ENCODE measurements around the gene SYNC. TPM values are rescaled to one million over a fixed set of nuclear protein-coding genes. Genes with fewer than 3 reads are reported as not detected.
"Not testable (repeated sequence)": the region's sequence is repeated elsewhere in the genome, so short reads cannot be mapped to it uniquely, and the experiment has no call there.

The SYNC gene
- polyA plus RNA-seq, 1 experiment = 65.1 TPM

GRCh38 chr1:32681509-32681908, 21.1 kb downstream of the SYNC start:
- TF ChIP-seq CTCF (IDR thresholded peaks at IDR 0.05; ENCODE audit: low read depth, low read length) = no peak
- ChIA-PET CTCF (no interaction called here), POLR2A (no interaction called here)
- Histone ChIP-seq H3K9me3 (ENCODE audit: control insufficient read depth, insufficient read depth, low read length) (no peaks in the 10 kb centered on the region), H3K4me3 (ENCODE audit: low read depth, low read length) (no peak overlapping the region), H3K27me3 (ENCODE audit: control insufficient read depth, insufficient read depth, low read length) (no peaks in the 10 kb centered on the region), H3K27ac (ENCODE audit: low read depth, low read length) (no peak overlapping the region)
- DNase-seq (ENCODE audit: low read depth, low spot score) = no peak

GRCh38 chr1:32680642-32681041, 21.9 kb downstream of the SYNC start:
- no peak overlapping the region for H3K27ac ChIP-seq (ENCODE audit: low read depth, low read length)
- H3K27me3 ChIP-seq (ENCODE audit: control insufficient read depth, insufficient read depth, low read length) = no peaks in the 10 kb centered on the region
- TF ChIP-seq CTCF (IDR thresholded peaks at IDR 0.05; ENCODE audit: low read depth, low read length) = no peak
- H3K9me3 ChIP-seq (ENCODE audit: control insufficient read depth, insufficient read depth, low read length) = no peaks in the 10 kb centered on the region
- CTCF ChIA-PET = no interaction called here
- H3K4me3 ChIP-seq (ENCODE audit: low read depth, low read length) = no peak overlapping the region
- DNase-seq (ENCODE audit: low read depth, low spot score) = no peak
- POLR2A ChIA-PET = no interaction called here

GRCh38 chr1:32679993-32680392, 22.6 kb downstream of the SYNC start:
- DNase-seq (ENCODE audit: low read depth, low spot score); H3K27me3 ChIP-seq (ENCODE audit: control insufficient read depth, insufficient read depth, low read length); POLR2A ChIA-PET; H3K4me3 ChIP-seq (ENCODE audit: low read depth, low read length); H3K9me3 ChIP-seq (ENCODE audit: control insufficient read depth, insufficient read depth, low read length); H3K27ac ChIP-seq (ENCODE audit: low read depth, low read length): not testable (repeated sequence)
- CTCF ChIA-PET = interaction anchor here (0.6 kb wide), 2 partner anchors 74 to 89 kb away, joined by 3 to 4 read pairs; no protein-coding TSS in a partner anchor

- no peak for TF ChIP-seq CTCF (IDR thresholded peaks at IDR 0.05; ENCODE audit: low read depth, low read length)
- POLR2A ChIA-PET = interaction anchor here (1.1 kb wide), 1 partner anchor 13 kb away, joined by 3 read pairs; no protein-coding TSS in a partner anchor
- CTCF ChIA-PET = interaction anchor here (0.5 to 0.7 kb wide), 2 partner anchors 90 to 462 kb away, joined by 3 to 5 read pairs; no protein-coding TSS in a partner anchor
- Histone ChIP-seq H3K27me3 (ENCODE audit: control insufficient read depth, insufficient read depth, low read length) (no peaks in the 10 kb centered on the region), H3K27ac (ENCODE audit: low read depth, low read length) (no peak overlapping the region), H3K4me3 (ENCODE audit: low read depth, low read length) (no peak overlapping the region), H3K9me3 (ENCODE audit: control insufficient read depth, insufficient read depth, low read length) (no peaks in the 10 kb centered on the region)
- DNase-seq (ENCODE audit: low read depth, low spot score) = no peak
These were observed 25.6 kb downstream of the SYNC start for GRCh38 chr1:32676945-32677344.

- H3K27ac ChIP-seq (ENCODE audit: low read depth, low read length); POLR2A ChIA-PET: not testable (repeated sequence)
These were observed 33.9 kb downstream of the SYNC start for GRCh38 chr1:32668716-32669115.

GRCh38 chr1:32666901-32667566, 35.5 kb downstream of the SYNC start:
- TF ChIP-seq CTCF (IDR thresholded peaks at IDR 0.05; ENCODE audit: low read depth, low read length) = no peak
- Histone ChIP-seq H3K27me3 (ENCODE audit: control insufficient read depth, insufficient read depth, low read length) (no peaks in the 10 kb centered on the region), H3K27ac (ENCODE audit: low read depth, low read length) (no peak overlapping the region), H3K9me3 (ENCODE audit: control insufficient read depth, insufficient read depth, low read length) (no peaks in the 10 kb centered on the region), H3K4me3 (ENCODE audit: low read depth, low read length) (no peak overlapping the region)
- ChIA-PET CTCF (no interaction called here), POLR2A (no interaction called here)
- no peak for DNase-seq (ENCODE audit: low read depth, low spot score)

More at GRCh38 chr1:32668716-32669115, 33.9 kb downstream of the SYNC start:
- H3K4me3 ChIP-seq (ENCODE audit: low read depth, low read length); DNase-seq (ENCODE audit: low read depth, low spot score); H3K27me3 ChIP-seq (ENCODE audit: control insufficient read depth, insufficient read depth, low read length); CTCF ChIA-PET; H3K9me3 ChIP-seq (ENCODE audit: control insufficient read depth, insufficient read depth, low read length): not testable (repeated sequence)
